ENCODE data around the gene MAGI2. TPM values are rescaled to one million over a fixed set of nuclear protein-coding genes. Genes with fewer than 3 reads are reported as not detected.

Gene MAGI2
- polyA plus RNA-seq, 1 experiment = 0.81 TPM

DNA sequence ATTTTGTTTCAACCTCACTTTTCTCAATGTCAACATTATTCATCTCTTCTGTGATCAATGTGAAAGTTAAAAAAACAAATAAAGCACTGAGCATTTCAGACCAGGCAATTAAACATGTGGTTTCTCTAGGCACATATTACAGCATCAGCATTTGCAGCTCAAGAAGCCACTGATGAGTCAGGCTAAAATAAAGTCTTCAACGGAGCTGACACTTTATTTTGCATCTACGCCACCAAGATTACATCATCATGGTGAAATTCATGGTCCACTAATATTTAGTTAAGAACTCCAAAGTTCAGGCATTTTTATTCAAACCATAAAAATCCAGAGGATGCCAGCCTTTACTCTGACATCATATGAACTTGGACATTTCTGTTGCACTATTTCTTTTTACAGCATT, 33.0 kb downstream of the MAGI2 start:
- Histone ChIP-seq H3K4me3 (ENCODE audit: low read depth, low read length) (no peak overlapping the region), H3K36me3 (ENCODE audit: control insufficient read depth, insufficient read depth, low read length) (no peaks in the 10 kb centered on the region), H3K27me3 (ENCODE audit: control insufficient read depth, insufficient read depth, low read length) (no peaks in the 10 kb centered on the region)
- DNase-seq (ENCODE audit: low read depth) = peak; percentile 94
- ChIA-PET CTCF (interaction anchor here (1.2 kb wide), 1 partner anchor 12 kb away, joined by 3 read pairs; no protein-coding TSS in a partner anchor), POLR2A (no interaction called here)
- TF ChIP-seq, protein P1, sequence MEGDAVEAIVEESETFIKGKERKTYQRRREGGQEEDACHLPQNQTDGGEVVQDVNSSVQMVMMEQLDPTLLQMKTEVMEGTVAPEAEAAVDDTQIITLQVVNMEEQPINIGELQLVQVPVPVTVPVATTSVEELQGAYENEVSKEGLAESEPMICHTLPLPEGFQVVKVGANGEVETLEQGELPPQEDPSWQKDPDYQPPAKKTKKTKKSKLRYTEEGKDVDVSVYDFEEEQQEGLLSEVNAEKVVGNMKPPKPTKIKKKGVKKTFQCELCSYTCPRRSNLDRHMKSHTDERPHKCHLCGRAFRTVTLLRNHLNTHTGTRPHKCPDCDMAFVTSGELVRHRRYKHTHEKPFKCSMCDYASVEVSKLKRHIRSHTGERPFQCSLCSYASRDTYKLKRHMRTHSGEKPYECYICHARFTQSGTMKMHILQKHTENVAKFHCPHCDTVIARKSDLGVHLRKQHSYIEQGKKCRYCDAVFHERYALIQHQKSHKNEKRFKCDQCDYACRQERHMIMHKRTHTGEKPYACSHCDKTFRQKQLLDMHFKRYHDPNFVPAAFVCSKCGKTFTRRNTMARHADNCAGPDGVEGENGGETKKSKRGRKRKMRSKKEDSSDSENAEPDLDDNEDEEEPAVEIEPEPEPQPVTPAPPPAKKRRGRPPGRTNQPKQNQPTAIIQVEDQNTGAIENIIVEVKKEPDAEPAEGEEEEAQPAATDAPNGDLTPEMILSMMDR (IDR thresholded peaks at IDR 0.05; ENCODE audit: insufficient read depth, low read depth, low read length) = no peak

DNA sequence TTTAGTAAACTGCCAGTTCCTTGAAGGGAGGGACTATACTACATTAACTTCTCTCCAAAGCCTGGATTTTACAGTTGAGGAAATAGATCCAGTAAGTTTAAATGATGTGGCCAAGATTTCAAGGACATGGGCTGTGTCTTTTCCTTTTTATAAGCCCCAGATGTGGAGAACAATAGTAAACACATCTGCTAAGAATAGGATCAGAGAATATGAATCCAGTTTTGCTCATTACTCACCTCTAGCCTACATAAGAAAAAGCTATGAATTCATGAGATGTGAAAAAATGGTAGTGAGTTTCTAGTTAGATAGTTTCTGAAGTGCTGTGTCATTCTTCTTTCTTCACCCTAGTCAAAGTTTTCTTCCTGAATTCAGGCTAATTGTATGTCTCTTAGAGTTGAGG, 38.6 kb downstream of the MAGI2 start:
- H3K27me3 ChIP-seq (ENCODE audit: control insufficient read depth, insufficient read depth, low read length) = no peaks in the 10 kb centered on the region
- ChIA-PET POLR2A (no interaction called here), CTCF (no interaction called here)
- no peak for DNase-seq (ENCODE audit: low read depth)
- TF ChIP-seq, protein P1 (IDR thresholded peaks at IDR 0.05; ENCODE audit: insufficient read depth, low read depth, low read length) = no peak
- H3K4me3 ChIP-seq (ENCODE audit: low read depth, low read length) = no peak overlapping the region
- H3K36me3 ChIP-seq (ENCODE audit: control insufficient read depth, insufficient read depth, low read length) = no peaks in the 10 kb centered on the region

DNA sequence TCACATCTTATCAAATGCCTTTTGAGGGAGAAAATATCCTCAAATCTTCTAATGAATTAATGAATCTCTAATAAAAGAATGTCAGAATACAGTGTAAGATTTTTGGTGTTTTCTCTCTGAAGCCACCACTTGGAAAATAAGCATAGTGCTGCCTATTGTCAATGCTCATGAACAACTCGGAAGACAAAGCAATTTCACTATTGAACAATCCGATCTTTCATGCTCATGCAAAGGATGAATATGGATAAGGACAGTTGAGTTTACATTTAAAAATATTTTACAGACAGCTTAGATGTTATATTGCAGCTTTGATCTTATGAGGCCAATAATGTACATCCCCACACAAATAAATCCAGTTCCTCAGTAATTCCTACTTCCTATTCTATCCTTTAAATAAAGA, 40.6 kb downstream of the MAGI2 start:
- CTCF ChIA-PET = interaction anchor here (1.0 kb wide), 1 partner anchor 27 kb away, joined by 3 read pairs; no protein-coding TSS in a partner anchor
- TF ChIP-seq, protein P1 (IDR thresholded peaks at IDR 0.05; ENCODE audit: insufficient read depth, low read depth, low read length) = no peak
- DNase-seq (ENCODE audit: low read depth) = no peak
- H3K4me3 ChIP-seq (ENCODE audit: low read depth, low read length) = no peak overlapping the region
- no peaks in the 10 kb centered on the region for H3K36me3 ChIP-seq (ENCODE audit: control insufficient read depth, insufficient read depth, low read length)
- H3K27me3 ChIP-seq (ENCODE audit: control insufficient read depth, insufficient read depth, low read length) = no peaks in the 10 kb centered on the region
- POLR2A ChIA-PET = no interaction called here

DNA sequence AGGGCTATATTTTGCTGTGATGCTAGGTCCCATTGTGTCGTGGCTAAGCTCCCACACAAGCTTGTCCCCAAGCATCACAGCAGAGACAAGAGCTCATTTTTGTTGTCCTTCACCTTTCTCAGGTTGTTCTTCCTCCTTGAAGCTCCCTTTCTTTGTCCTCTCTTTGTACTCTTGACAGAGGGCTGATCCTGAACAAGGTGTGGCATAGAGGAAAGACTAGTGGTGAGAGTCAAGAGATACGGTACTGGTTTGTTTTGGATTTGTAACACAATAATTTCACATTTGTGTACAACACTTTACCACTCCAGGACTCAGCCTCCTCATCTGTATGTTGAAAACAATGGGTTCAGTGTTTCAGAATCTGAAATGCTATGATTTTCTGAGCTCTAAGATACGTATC, 41.0 kb downstream of the MAGI2 start:
- H3K4me3 ChIP-seq (ENCODE audit: low read depth, low read length) = no peak overlapping the region
- no peaks in the 10 kb centered on the region for H3K27me3 ChIP-seq (ENCODE audit: control insufficient read depth, insufficient read depth, low read length)
- no peak for DNase-seq (ENCODE audit: low read depth)
- TF ChIP-seq, protein P1 (IDR thresholded peaks at IDR 0.05; ENCODE audit: insufficient read depth, low read depth, low read length) = no peak
- CTCF ChIA-PET = interaction anchor here (1.0 kb wide), 1 partner anchor 27 kb away, joined by 3 read pairs; no protein-coding TSS in a partner anchor
- POLR2A ChIA-PET = no interaction called here
- H3K36me3 ChIP-seq (ENCODE audit: control insufficient read depth, insufficient read depth, low read length) = no peaks in the 10 kb centered on the region

DNA sequence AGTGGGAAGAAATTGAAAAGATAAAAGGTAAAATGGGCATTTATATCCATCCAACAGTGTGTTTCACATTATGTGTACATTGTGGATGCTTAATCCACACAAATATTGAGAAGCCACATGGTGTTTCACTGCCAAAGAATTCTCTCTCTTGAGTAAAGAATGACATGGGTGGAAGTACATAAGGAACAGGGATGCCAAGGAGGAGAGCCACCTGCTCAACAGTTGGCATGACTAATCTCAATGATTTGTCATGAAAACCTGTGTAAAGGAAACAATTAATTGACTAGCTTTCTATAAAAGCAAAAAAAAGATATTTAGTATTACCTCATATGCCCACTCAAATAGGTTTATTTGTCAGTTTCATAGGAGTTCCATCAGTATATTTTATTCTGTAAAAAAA, 43.1 kb downstream of the MAGI2 start:
- ChIA-PET POLR2A (no interaction called here), CTCF (interaction anchor here (0.6 kb wide), 1 partner anchor 638 kb away, joined by 3 read pairs; no protein-coding TSS in a partner anchor)
- Histone ChIP-seq H3K27me3 (ENCODE audit: control insufficient read depth, insufficient read depth, low read length) (no peaks in the 10 kb centered on the region), H3K4me3 (ENCODE audit: low read depth, low read length) (no peak overlapping the region), H3K36me3 (ENCODE audit: control insufficient read depth, insufficient read depth, low read length) (no peaks in the 10 kb centered on the region)
- TF ChIP-seq, protein P1 (IDR thresholded peaks at IDR 0.05; ENCODE audit: insufficient read depth, low read depth, low read length) = no peak
- DNase-seq (ENCODE audit: low read depth) = no peak

All from BJ (cell line).